Mucosa of stomach (tissue), 1 donor: Measurements from ENCODE around the gene RBM4B.

ENCODE experiments used
- H3K27me3 ChIP-seq: one replicate; pipeline ENCODE4 v1.7.0; 2013; ENCODE audit warnings: mild to moderate bottlenecking, low read length; ENCODE audit not compliant: control insufficient read depth, insufficient read depth
- H3K36me3 ChIP-seq: one replicate; pipeline ENCODE4 v1.7.0; 2013; ENCODE audit warnings: low read length; ENCODE audit not compliant: control insufficient read depth, insufficient read depth
- H3K4me1 ChIP-seq: one replicate; pipeline ENCODE4 v1.7.0; 2013; ENCODE audit warnings: mild to moderate bottlenecking, low read length; ENCODE audit not compliant: control insufficient read depth, insufficient read depth
- H3K4me3 ChIP-seq: one replicate; pipeline ENCODE4 v1.7.0; 2013; ENCODE audit warnings: low read length
- H3K9ac ChIP-seq: one replicate; pipeline ENCODE4 v1.7.0; 2013; ENCODE audit warnings: mild to moderate bottlenecking, low read length, moderate library complexity
- H3K9me3 ChIP-seq: one replicate; pipeline ENCODE4 v1.7.0; 2013; ENCODE audit warnings: mild to moderate bottlenecking, low read length, moderate library complexity; ENCODE audit not compliant: control insufficient read depth
- donor health status: Pancreatic carcinoma.

RBM4B gene

GRCh38 chr11:66676931-66677598 is 622 bp downstream of the RBM4B start:
- Histone ChIP-seq H3K9ac (peak overlapping the region; percentile 86), H3K36me3 (no peaks in the 10 kb centered on the region), H3K4me3 (peak overlapping the region; percentile 28), H3K4me1 (peaks cover 14% of the 10 kb centered on the region), H3K9me3 (no peaks in the 10 kb centered on the region), H3K27me3 (no peaks in the 10 kb centered on the region)

GRCh38 chr11:66676282-66676919 is 1.3 kb downstream of the RBM4B start:
- no peaks in the 10 kb centered on the region for H3K9me3 ChIP-seq
- H3K27me3 ChIP-seq: no peaks in the 10 kb centered on the region
- no peak overlapping the region for H3K9ac ChIP-seq
- H3K36me3 ChIP-seq: no peaks in the 10 kb centered on the region
- no peak overlapping the region for H3K4me3 ChIP-seq
- peaks cover 14% of the 10 kb centered on the region for H3K4me1 ChIP-seq

- H3K4me1 ChIP-seq: peaks cover 14% of the 10 kb centered on the region
- H3K9ac ChIP-seq: no peak overlapping the region
- H3K4me3 ChIP-seq: no peak overlapping the region
- no peaks in the 10 kb centered on the region for H3K27me3 ChIP-seq
- H3K36me3 ChIP-seq: no peaks in the 10 kb centered on the region
- no peaks in the 10 kb centered on the region for H3K9me3 ChIP-seq
These were observed 2.6 kb downstream of the RBM4B start for GRCh38 chr11:66674964-66675602.

- Histone ChIP-seq H3K27me3 (no peaks in the 10 kb centered on the region), H3K4me1 (no peaks in the 10 kb centered on the region)
These were observed 6.9 kb downstream of the RBM4B start for GRCh38 chr11:66670816-66671215.

DNA sequence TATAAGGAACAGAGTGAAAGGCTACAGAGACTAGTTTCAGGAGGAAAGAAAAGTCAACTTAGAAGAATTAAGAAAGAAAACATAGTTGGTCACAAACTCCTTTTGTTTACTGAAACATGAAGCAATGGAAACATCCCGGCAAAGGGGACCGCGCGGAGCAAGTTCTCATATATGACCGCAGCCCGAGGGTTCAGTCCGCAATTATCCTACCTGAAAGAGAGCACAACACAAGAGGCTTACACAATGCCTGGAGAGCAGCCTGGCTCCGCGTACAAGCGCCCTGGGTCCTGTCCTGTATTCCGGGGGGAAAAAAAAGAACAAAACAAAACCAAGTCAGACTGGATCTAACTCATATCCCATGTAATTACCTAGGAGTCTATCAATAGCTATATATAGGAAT is 12.3 kb downstream of the RBM4B start:
- peaks cover 4% of the 10 kb centered on the region for H3K36me3 ChIP-seq
- H3K27me3 ChIP-seq: no peaks in the 10 kb centered on the region
- no peaks in the 10 kb centered on the region for H3K9me3 ChIP-seq
- H3K9ac ChIP-seq: no peak overlapping the region
- H3K4me1 ChIP-seq: no peaks in the 10 kb centered on the region
- no peak overlapping the region for H3K4me3 ChIP-seq

More at GRCh38 chr11:66670816-66671215, 6.9 kb downstream of the RBM4B start:
- H3K4me3 ChIP-seq: no peak overlapping the region
- no peaks in the 10 kb centered on the region for H3K36me3 ChIP-seq
- no peak overlapping the region for H3K9ac ChIP-seq
- no peaks in the 10 kb centered on the region for H3K9me3 ChIP-seq

DNA sequence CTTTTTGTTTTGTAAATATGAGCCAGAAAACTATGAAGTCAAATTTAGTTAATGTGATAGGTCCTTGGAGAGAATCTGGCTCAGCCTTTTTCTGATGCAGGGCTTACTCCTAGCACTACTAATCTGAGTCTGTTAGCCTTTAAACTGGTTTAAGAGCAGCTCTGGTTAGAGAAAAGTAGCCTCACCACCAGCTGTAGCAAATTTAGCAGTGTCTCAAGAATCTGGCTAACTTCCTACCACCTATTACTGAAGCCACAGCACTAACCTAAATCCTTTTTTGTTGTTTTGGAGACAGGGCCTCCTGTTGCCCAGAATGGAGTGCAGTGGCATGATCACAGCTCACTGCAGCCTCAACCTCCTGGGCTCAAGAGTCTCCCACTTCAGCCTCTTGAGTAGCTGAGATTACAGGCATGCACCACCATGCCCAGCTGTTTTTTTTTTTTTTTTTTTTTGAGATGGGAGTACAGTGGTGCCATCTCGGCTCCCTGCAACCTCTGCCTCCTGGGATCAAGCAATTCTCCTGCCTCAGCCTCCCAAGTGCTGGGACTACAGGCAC is 13.9 kb downstream of the RBM4B start:
- no peaks in the 10 kb centered on the region for H3K9me3 ChIP-seq
- H3K27me3 ChIP-seq: no peaks in the 10 kb centered on the region
- no peak overlapping the region for H3K9ac ChIP-seq
- H3K4me3 ChIP-seq: no peak overlapping the region
- peaks cover 4% of the 10 kb centered on the region for H3K36me3 ChIP-seq
- H3K4me1 ChIP-seq: no peaks in the 10 kb centered on the region

- peaks cover 4% of the 10 kb centered on the region for H3K36me3 ChIP-seq
- H3K9ac ChIP-seq: no peak overlapping the region
- H3K27me3 ChIP-seq: no peaks in the 10 kb centered on the region
- no peak overlapping the region for H3K4me3 ChIP-seq
- H3K4me1 ChIP-seq: no peaks in the 10 kb centered on the region
- no peaks in the 10 kb centered on the region for H3K9me3 ChIP-seq
These were observed 17.9 kb downstream of the RBM4B start for GRCh38 chr11:66659763-66660162.

GRCh38 chr11:66653123-66653522 is 24.6 kb downstream of the RBM4B start:
- no peak overlapping the region for H3K9ac ChIP-seq
- no peaks in the 10 kb centered on the region for H3K9me3 ChIP-seq
- H3K36me3 ChIP-seq: no peaks in the 10 kb centered on the region
- H3K4me1 ChIP-seq: no peaks in the 10 kb centered on the region
- H3K27me3 ChIP-seq: no peaks in the 10 kb centered on the region
- H3K4me3 ChIP-seq: no peak overlapping the region

GRCh38 chr11:66652651-66653050 is 25.0 kb downstream of the RBM4B start:
- Histone ChIP-seq H3K4me1 (no peaks in the 10 kb centered on the region), H3K9ac (no peak overlapping the region), H3K9me3 (no peaks in the 10 kb centered on the region), H3K4me3 (no peak overlapping the region), H3K36me3 (no peaks in the 10 kb centered on the region), H3K27me3 (no peaks in the 10 kb centered on the region)

DNA sequence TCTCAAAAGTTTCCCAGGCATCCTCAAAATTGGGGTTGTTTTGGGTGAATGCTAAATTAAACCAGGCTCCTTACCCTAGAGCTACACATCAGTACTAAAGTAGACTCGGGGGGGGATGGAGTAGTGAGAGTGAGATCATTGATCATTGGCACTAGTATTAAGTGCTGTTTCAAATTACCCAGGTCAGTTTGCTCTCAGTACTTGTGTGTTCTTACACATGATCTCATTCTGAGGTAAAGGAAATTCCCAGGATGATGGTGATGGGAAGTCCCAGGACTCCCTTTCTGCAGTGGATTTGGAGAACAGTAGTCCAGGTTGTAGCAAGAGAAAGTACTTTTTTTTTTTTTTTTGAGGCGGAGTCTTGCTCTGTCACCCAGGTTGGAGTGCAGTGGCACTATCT is 26.7 kb downstream of the RBM4B start:
- H3K27me3 ChIP-seq: no peaks in the 10 kb centered on the region
- no peaks in the 10 kb centered on the region for H3K9me3 ChIP-seq
- H3K36me3 ChIP-seq: no peaks in the 10 kb centered on the region
- no peaks in the 10 kb centered on the region for H3K4me1 ChIP-seq
- H3K9ac ChIP-seq: no peak overlapping the region
- no peak overlapping the region for H3K4me3 ChIP-seq

- Histone ChIP-seq H3K4me3 (no peak overlapping the region), H3K9me3 (no peaks in the 10 kb centered on the region), H3K36me3 (no peaks in the 10 kb centered on the region), H3K4me1 (no peaks in the 10 kb centered on the region), H3K9ac (no peak overlapping the region), H3K27me3 (no peaks in the 10 kb centered on the region)
These were observed 27.8 kb downstream of the RBM4B start for GRCh38 chr11:66649903-66650302.

GRCh38 chr11:66646828-66647227 is 30.9 kb downstream of the RBM4B start:
- Histone ChIP-seq H3K4me1 (peaks cover 18% of the 10 kb centered on the region), H3K9ac (no peak overlapping the region), H3K27me3 (no peaks in the 10 kb centered on the region), H3K4me3 (no peak overlapping the region), H3K36me3 (no peaks in the 10 kb centered on the region), H3K9me3 (no peaks in the 10 kb centered on the region)
